BJ (cell line): ENCODE measurements around the gene TMEM130. TPM values are rescaled to one million over a fixed set of nuclear protein-coding genes. Genes with fewer than 3 reads are reported as not detected.

ENCODE experiments used
- CTCF ChIA-PET: fragments of 350-600 bp; formaldehyde crosslinking; extraction: SDS; loops from one replicate; lab custom pipeline; 2021; ENCODE audit warnings: antibody characterized with exemption, inconsistent platforms; lab: Yijun Ruan, JAX
- POLR2A ChIA-PET: fragments of 300-600 bp; sonication (Branson Sonifier 250); formaldehyde crosslinking; extraction: SDS; loops from one replicate; lab custom pipeline; 2021; ENCODE audit warnings: antibody characterized with exemption; lab: Charles Lee
- DNase-seq: peaks from one replicate; pipeline ENCODE4 v3.0.0-alpha.2; 2011; ENCODE audit warnings: low read depth
- H3K27me3 ChIP-seq: 2 replicates; pipeline ENCODE4 v1.6.0; 2011; ENCODE audit warnings: low read length; ENCODE audit not compliant: control insufficient read depth, insufficient read depth
- H3K36me3 ChIP-seq: 2 replicates; pipeline ENCODE4 v1.5.1; 2011; ENCODE audit warnings: low read length; ENCODE audit not compliant: control insufficient read depth, insufficient read depth
- H3K4me3 ChIP-seq: 2 replicates; pipeline ENCODE4 v1.5.1; 2011; ENCODE audit warnings: low read depth, mild to moderate bottlenecking, control low read depth, low read length
- CTCF ChIP-seq: IDR thresholded peaks from 2 replicates; pipeline ENCODE4 v1.5.1; 2011; ENCODE audit warnings: low read depth, mild to moderate bottlenecking, control low read depth, inconsistent platforms, low read length, moderate library complexity; ENCODE audit not compliant: insufficient read depth
- polyA plus RNA-seq: library from polyadenylated mRNA; depleted of rRNA; stranded (reverse); fragments of >200 nt; gene quantifications from 2 replicates; pipeline ENCODE4 v1.2.3, GENCODE V29; 2011; rRNA removed
- small RNA-seq: library from RNA; depleted of rRNA; stranded (forward); fragments of <200 nt; gene quantifications from one replicate; pipeline ENCODE3, GENCODE V24; 2012; ENCODE audit warnings: low replicate concordance, low read depth; ENCODE audit not compliant: insufficient read length

The TMEM130 gene
- polyA plus RNA-seq, 1 experiment, result 6.4 TPM

- no peak for TF ChIP-seq CTCF
- Histone ChIP-seq H3K27me3 (no peaks in the 10 kb centered on the region), H3K4me3 (no peak overlapping the region), H3K36me3 (no peaks in the 10 kb centered on the region)
- ChIA-PET POLR2A (no interaction called here), CTCF (interaction anchor here (0.8 kb wide), 1 partner anchor 8 kb away, joined by 3 read pairs; no protein-coding TSS in a partner anchor)
- no peak for DNase-seq
Measured at GRCh38 chr7:98797150-98797549, 72.7 kb downstream of the TMEM130 start.

Small RNA genes within 50 kb of the gene (small RNA-seq; reads per million reads assigned to genes)
- gene MIR3609, result 3.4 reads per million, percentile 44 among the genes with 10 or more reads in this experiment

Other genes with a start within 250 kb of the TMEM130 start
- 11.8 and 17.2 TPM in 2 replicates for gene TRRAP, start 8.5 kb upstream of the TMEM130 start, polyA plus RNA-seq